ENCODE measurements around the gene SH3BGRL. TPM values are rescaled to one million over a fixed set of nuclear protein-coding genes. Genes with fewer than 3 reads are reported as not detected.

Gene SH3BGRL
- polyA plus RNA-seq, 1 of the 3 experiments (the other 2 are of a cell fraction), result 43.6 TPM

- ChIA-PET CTCF (no interaction called here), POLR2A (no interaction called here)
- no peak overlapping the region for H2AFZ ChIP-seq (ENCODE audit: low read depth)
- no peak overlapping the region for H3K9ac ChIP-seq
- H3F3A ChIP-seq (replicated peaks; ENCODE audit: insufficient read depth), result no peaks in the 10 kb centered on the region
- TF ChIP-seq FOXJ3 (CRISPR knock-in tag; IDR thresholded peaks at IDR 0.05) (no peak), MAX (IDR thresholded peaks at IDR 0.05; ENCODE audit: low read depth) (no peak), FOSL2 (IDR thresholded peaks at IDR 0.05; ENCODE audit: borderline replicate concordance, low read depth) (no peak), ZBTB33 (IDR thresholded peaks at IDR 0.05; ENCODE audit: borderline replicate concordance, low read depth) (no peak), RCOR1 (IDR thresholded peaks at IDR 0.05; ENCODE audit: low read length) (no peak), ELF1 (IDR thresholded peaks at IDR 0.05) (no peak), MEF2A (IDR thresholded peaks at IDR 0.05; ENCODE audit: borderline replicate concordance, low read depth) (no peak), FOXM1 (IDR thresholded peaks at IDR 0.05; ENCODE audit: low read depth) (no peak), NRF1 (IDR thresholded peaks at IDR 0.05; ENCODE audit: low read depth, low read length) (no peak)
- TF ChIP-seq, protein P1, sequence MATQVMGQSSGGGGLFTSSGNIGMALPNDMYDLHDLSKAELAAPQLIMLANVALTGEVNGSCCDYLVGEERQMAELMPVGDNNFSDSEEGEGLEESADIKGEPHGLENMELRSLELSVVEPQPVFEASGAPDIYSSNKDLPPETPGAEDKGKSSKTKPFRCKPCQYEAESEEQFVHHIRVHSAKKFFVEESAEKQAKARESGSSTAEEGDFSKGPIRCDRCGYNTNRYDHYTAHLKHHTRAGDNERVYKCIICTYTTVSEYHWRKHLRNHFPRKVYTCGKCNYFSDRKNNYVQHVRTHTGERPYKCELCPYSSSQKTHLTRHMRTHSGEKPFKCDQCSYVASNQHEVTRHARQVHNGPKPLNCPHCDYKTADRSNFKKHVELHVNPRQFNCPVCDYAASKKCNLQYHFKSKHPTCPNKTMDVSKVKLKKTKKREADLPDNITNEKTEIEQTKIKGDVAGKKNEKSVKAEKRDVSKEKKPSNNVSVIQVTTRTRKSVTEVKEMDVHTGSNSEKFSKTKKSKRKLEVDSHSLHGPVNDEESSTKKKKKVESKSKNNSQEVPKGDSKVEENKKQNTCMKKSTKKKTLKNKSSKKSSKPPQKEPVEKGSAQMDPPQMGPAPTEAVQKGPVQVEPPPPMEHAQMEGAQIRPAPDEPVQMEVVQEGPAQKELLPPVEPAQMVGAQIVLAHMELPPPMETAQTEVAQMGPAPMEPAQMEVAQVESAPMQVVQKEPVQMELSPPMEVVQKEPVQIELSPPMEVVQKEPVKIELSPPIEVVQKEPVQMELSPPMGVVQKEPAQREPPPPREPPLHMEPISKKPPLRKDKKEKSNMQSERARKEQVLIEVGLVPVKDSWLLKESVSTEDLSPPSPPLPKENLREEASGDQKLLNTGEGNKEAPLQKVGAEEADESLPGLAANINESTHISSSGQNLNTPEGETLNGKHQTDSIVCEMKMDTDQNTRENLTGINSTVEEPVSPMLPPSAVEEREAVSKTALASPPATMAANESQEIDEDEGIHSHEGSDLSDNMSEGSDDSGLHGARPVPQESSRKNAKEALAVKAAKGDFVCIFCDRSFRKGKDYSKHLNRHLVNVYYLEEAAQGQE (IDR thresholded peaks at IDR 0.05; ENCODE audit: low read depth, low read length), result no peak
- no peak overlapping the region for H3K27ac ChIP-seq (ENCODE audit: low read depth in 2 of 2, low read length in 1 of 2)
- H3K4me1 ChIP-seq (ENCODE audit: control insufficient read depth in 1 of 2, insufficient read depth in 2 of 2, low read depth in 1 of 2, low read length in 1 of 2), result no peaks in the 10 kb centered on the region
- no peaks in the 10 kb centered on the region for H4K20me1 ChIP-seq (ENCODE audit: insufficient read depth)
- no peaks in the 10 kb centered on the region for H3K9me3 ChIP-seq
- no peak overlapping the region for H3K4me2 ChIP-seq
- no peaks in the 10 kb centered on the region for H3K9me2 ChIP-seq
- 54% methylated on average over 6 of the region's 7 CpGs for WGBS (ENCODE audit: low lambda C conversion rate)
- no peaks in the 10 kb centered on the region for H3K79me2 ChIP-seq (ENCODE audit: insufficient read depth)
- DNase-seq, result no peak
- no peaks in the 10 kb centered on the region for H3K27me3 ChIP-seq (ENCODE audit: insufficient read depth)
- no peaks in the 10 kb centered on the region for H3K36me3 ChIP-seq (replicated peaks in 1 of 2; ENCODE audit: control insufficient read depth in 1 of 2, insufficient read depth in 2 of 2, low read length in 1 of 2)
- H3K4me3 ChIP-seq (ENCODE audit: low read depth in 2 of 2, low read length in 1 of 2), result no peak overlapping the region
Observed at GRCh38 chrX:81308086-81308829, 106.4 kb downstream of the SH3BGRL start.

GRCh38 chrX:81316163-81316562 lies 114.3 kb downstream of the SH3BGRL start:
- ChIA-PET POLR2A (no interaction called here), CTCF (no interaction called here)
- no peaks in the 10 kb centered on the region for H3K9me2 ChIP-seq
- H3K4me2 ChIP-seq, result no peak overlapping the region
- H3K9me3 ChIP-seq, result no peaks in the 10 kb centered on the region
- H3K27me3 ChIP-seq (ENCODE audit: insufficient read depth), result no peaks in the 10 kb centered on the region
- DNase-seq, result no peak
- 40% methylated on average over 4 of the region's 5 CpGs for WGBS (ENCODE audit: low lambda C conversion rate)
- H3K36me3 ChIP-seq (replicated peaks in 1 of 2; ENCODE audit: control insufficient read depth in 1 of 2, insufficient read depth in 2 of 2, low read length in 1 of 2), result no peaks in the 10 kb centered on the region
- no peaks in the 10 kb centered on the region for H3K79me2 ChIP-seq (ENCODE audit: insufficient read depth)
- no peaks in the 10 kb centered on the region for H3K4me1 ChIP-seq (ENCODE audit: control insufficient read depth in 1 of 2, insufficient read depth in 2 of 2, low read depth in 1 of 2, low read length in 1 of 2)
- no peak overlapping the region for H3K4me3 ChIP-seq (ENCODE audit: low read depth in 2 of 2, low read length in 1 of 2)
- H2AFZ ChIP-seq (ENCODE audit: low read depth), result no peak overlapping the region
- H3F3A ChIP-seq (replicated peaks; ENCODE audit: insufficient read depth), result no peaks in the 10 kb centered on the region
- H3K9ac ChIP-seq, result no peak overlapping the region
- H4K20me1 ChIP-seq (ENCODE audit: insufficient read depth), result no peaks in the 10 kb centered on the region
- H3K27ac ChIP-seq (ENCODE audit: low read depth in 2 of 2, low read length in 1 of 2), result no peak overlapping the region
- TF ChIP-seq RXRA (IDR thresholded peaks at IDR 0.05; ENCODE audit: borderline replicate concordance, low read depth), result no peak
- no peak for TF ChIP-seq TEAD4 (IDR thresholded peaks at IDR 0.05; ENCODE audit: borderline replicate concordance, insufficient read depth)
- TF ChIP-seq EP300 (IDR thresholded peaks at IDR 0.05; ENCODE audit: borderline replicate concordance in 1 of 2, low read depth in 1 of 2, low read length in 1 of 2), result no peak
- no peak for TF ChIP-seq TAF1 (IDR thresholded peaks at IDR 0.05; ENCODE audit: borderline replicate concordance, low read depth, low read length)
- no peak for TF ChIP-seq MAX (IDR thresholded peaks at IDR 0.05; ENCODE audit: low read depth)
- TF ChIP-seq USF2 (IDR thresholded peaks at IDR 0.05; ENCODE audit: borderline replicate concordance, low read depth, low read length), result no peak
- TF ChIP-seq MXI1 (IDR thresholded peaks at IDR 0.05; ENCODE audit: low read depth, low read length), result no peak
- TF ChIP-seq NRF1 (IDR thresholded peaks at IDR 0.05; ENCODE audit: low read depth, low read length), result no peak
- no peak for TF ChIP-seq CHD2 (IDR thresholded peaks at IDR 0.05; ENCODE audit: low read length, partially characterized antibody)
- TF ChIP-seq USF1 (IDR thresholded peaks at IDR 0.05; ENCODE audit: borderline replicate concordance, low read depth), result no peak
- TF ChIP-seq FOXJ3 (CRISPR knock-in tag; IDR thresholded peaks at IDR 0.05), result no peak
- TF ChIP-seq POLR2AphosphoS5 (IDR thresholded peaks at IDR 0.05; ENCODE audit: low read depth, low read length), result no peak

Data from SK-N-SH (cell line).